Central memory CD4-positive, alpha-beta T cell (primary cell): ENCODE measurements around the gene ACVR1.
"Not testable (repeated sequence)": the region's sequence is repeated elsewhere in the genome, so short reads cannot be mapped to it uniquely, and the experiment has no call there.

Experiments
- DNase-seq: peaks from one replicate; pipeline ENCODE4 v3.0.0; 2022

The ACVR1 gene

GRCh38 chr2:157893611-157894010 lies 17.5 kb upstream of the ACVR1 start:
- DNase-seq, result no peak

DNA sequence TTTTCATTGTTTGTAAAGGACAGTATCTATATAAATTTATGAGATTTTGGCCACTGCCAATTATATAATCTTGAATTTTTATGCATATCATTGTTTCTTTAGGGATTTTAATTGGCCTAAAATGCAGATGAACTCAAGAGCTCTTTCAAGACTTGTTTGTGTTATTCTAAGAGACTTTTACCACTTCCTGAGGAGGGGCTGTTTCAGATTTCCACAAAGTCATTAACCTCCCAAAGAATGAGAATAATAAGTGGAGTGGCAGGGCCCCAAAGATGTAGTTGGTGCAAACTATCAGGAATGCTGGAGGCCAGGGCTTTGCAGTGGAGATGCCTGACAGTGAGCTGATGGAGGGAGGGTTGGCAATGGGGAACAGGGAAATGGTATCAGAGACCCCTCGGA lies 15.5 kb upstream of the ACVR1 start:
- DNase-seq, result no peak

GRCh38 chr2:157890969-157891642 lies 15.0 kb upstream of the ACVR1 start:
- DNase-seq, result no peak

- DNase-seq, result no peak
Measured at GRCh38 chr2:157887946-157888345, 11.8 kb upstream of the ACVR1 start.

- not testable (repeated sequence) for DNase-seq
Measured at GRCh38 chr2:157884533-157884932, 8.4 kb upstream of the ACVR1 start.

DNA sequence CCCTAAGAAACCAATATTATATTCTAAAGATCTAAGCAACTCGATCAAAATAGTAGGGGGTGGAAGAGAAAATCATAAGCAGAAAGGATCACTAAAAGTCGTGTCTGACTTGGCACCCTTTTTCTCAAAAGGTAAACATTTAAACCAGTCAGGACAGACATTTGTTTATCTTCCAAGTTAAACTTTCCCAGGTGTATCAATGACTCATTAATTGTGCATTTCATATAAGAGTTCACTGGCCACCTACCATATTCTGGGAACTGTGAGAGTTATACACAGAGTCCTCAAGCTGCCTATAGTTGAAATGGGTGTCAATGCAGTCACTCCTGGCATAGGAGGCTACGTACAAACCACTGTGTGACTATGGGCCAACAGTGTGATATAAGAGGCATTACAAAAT lies 4.8 kb upstream of the ACVR1 start:
- DNase-seq, result no peak

GRCh38 chr2:157877761-157878400 lies 1.8 kb upstream of the ACVR1 start:
- no peak for DNase-seq

- no peak for DNase-seq
Measured at GRCh38 chr2:157876786-157877138, 632 bp upstream of the ACVR1 start.

DNA sequence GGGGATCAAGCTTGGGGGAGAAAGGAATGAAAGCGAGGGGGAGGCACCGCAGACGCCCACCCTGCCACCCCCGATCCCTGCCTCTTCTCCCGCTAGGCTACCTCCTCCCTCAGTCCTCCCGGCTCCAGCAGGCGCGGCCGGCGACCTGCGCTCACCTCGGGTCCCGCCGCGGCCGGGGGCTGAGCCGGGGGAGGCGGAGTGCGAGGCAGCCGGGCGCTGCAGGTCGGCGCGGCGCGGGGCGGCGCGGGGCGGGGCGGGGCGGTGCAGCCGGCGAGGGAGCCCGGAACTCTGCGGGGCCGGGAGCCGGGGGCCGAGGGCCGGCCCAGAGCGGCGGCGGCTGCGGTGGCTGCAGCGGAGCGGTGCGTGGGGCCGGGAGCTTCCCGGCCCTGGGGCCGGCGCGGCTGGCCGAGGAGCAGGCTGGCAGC lies 477 bp downstream of the ACVR1 start:
- peak; percentile 61 for DNase-seq

GRCh38 chr2:157874997-157875640 lies 1.0 kb downstream of the ACVR1 start:
- DNase-seq, result peak; percentile 14

- DNase-seq, result no peak
Measured at GRCh38 chr2:157874348-157874747, 1.8 kb downstream of the ACVR1 start.

DNA sequence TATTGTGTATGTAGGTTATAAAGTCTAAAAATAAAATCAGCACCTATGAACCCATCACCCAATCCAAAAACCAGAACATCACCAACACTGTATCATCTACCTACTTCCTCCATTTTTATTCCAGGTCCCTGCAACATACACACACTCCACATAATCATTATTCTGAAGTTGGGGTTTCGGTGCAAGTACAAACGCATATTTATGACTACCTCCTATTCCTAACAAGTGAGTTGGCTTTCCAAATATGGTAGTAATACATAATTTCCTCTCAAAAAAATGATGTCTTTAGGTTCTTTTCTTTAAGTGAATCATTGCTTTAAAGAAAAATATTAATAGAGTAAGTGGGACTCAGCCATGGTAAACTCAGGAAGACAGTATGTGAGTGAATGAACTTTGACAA lies 3.3 kb downstream of the ACVR1 start:
- DNase-seq, result no peak

GRCh38 chr2:157871415-157871814 lies 4.7 kb downstream of the ACVR1 start:
- DNase-seq, result no peak

DNA sequence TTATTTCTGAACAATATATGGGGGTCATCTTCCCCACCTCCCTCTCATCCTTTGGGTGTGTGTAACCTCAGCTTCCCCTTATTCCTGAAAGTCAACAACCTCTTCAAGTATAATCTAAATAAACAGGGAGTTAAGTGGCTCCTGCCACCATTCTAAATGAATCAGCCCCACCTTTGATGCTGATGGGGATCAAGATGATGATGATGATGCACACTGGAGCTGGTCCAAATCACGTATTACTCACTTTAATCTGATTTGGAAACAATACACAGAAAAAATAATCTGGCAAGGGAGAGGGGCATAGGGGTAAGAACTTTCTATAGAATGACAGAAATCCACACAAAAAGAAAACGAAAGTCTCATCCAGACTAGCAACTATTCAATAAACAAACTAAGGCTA lies 7.1 kb downstream of the ACVR1 start:
- DNase-seq, result no peak

GRCh38 chr2:157867703-157868102 lies 8.4 kb downstream of the ACVR1 start:
- DNase-seq, result no peak

DNA sequence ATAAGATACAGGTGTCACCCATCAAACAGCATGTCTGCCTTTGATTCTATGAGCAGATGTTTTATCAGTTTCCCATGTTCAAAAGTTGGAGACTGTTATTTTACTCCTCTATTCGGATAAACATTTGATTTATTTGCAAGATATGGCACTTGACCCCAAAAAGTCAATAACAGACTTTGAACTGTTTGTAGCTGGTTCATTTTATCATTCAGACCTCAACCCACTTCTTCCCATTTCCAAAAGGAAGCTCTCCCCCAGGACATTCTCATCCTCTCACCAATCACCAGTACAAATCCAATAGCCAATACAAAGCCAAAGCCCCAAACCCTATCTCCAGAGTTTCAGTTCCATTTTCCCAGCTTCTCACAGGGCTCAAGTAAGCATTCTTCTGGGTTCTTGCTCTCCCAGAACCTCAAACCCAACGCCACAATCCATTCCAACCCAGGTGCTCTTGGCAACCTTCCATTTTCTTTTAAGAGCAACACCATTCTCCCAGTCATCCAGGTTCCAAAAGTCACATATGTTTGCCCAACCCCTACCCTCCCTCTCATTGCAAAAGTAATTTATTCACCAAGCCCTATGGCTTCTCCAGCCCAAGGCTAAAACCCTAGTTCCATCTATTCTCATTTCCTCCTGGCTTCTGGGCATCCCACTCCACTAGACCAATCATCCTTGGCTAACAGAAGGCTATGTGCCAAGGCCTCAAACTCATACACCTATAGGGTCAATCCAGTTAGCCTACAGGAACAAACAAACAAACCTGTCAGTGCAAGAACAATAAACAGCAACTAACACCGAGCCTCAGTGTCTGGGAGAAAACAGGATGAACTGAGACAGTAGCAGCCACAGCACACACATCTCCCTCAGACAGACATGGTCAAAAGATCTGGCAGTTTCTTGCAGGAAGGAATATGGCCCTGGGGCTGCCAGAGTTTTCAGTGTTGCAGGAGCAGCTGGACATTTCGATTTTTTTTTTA lies 9.2 kb downstream of the ACVR1 start:
- DNase-seq, result no peak

- DNase-seq, result no peak
Measured at GRCh38 chr2:157866202-157866601, 9.9 kb downstream of the ACVR1 start.

DNA sequence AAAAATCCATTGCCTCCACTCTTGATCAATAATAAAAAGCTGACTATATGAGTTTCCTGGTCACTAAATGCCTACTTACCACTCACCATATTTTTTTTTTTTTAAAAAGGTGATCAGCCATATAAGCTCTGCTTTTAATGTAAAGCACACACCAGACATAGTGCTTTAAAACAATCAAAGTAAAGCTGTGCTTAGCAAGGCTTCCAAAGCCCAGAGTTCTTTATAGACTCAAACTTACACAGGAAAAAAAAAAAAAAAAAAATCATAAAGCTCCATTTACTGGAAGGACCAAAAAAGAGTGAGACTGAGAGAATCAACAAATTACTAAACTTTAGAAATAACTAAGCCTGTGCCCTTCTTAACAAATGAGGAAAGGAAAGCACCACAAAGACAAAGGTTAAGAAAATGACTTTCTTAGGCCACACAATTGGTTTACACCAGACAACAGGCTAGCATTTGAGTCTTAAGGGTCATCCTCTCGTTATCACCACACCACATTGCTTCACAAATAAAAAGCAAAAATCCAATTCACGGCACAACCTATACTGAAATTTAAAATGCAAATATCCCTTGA lies 11.2 kb downstream of the ACVR1 start:
- no peak for DNase-seq

- no peak for DNase-seq
Measured at GRCh38 chr2:157858846-157859245, 17.3 kb downstream of the ACVR1 start.

DNA sequence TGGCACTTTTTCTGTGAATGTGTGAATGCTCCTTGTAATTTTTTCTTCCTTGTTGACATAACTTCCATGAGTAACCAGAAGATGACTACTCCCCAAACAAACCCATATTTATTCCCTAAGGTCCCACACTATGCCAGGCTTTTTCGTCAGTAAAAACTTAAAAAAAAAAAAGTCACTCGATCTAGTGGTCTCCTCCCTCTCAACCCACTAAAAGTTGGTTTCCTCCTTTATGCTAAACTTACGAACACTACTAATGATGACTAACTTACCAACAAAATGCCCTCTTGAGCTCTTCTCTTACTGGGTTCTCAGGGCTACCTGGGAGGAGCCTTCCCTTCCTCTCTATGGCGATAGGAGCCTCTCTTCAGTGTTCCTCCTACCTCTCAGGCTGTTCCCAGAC lies 18.2 kb downstream of the ACVR1 start:
- no peak for DNase-seq

GRCh38 chr2:157856187-157856515 lies 20.0 kb downstream of the ACVR1 start:
- no peak for DNase-seq

DNA sequence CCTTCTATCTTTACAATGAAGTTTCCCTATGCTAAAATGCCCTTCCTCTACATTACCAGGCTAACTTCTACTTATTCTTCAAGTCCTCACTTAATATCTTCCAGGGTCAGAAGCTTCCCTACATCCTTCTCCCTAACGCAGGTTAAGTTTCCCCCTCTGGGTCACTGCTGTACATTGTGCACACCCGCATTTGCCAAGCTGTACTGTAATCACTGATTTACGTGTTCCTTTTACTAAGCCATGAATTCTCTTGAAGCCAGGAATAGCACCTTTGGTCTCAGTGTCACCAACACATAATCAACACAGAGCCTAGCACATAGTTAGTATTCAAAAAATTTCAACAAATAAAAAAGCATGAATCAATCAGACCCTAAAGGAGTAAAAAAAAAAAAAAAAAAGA lies 22.3 kb downstream of the ACVR1 start:
- DNase-seq, result no peak

DNA sequence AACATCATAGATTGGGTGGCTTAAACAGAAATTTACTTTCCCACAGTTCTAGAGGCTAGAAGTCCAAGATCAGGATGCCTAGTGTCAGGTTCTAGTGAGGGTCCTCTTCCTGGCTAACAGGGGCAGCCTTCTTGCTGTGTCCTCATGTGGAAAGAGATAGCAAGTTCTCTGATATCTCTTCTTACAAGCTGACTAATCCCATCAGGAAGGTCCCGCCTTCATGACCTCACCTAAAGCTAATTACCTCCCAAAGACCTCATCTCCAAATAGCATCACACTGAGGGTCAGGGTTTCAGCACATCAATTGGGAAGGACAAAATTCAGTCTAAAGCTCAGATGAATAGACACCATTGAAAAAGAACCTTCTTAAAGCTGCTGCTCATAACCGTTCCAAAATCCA lies 22.9 kb downstream of the ACVR1 start:
- no peak for DNase-seq
